GM10248 (cell line): ENCODE data around the gene ZSCAN9.

Source experiments
- CTCF ChIA-PET: fragments of 300-600 bp; sonication (Branson Sonifier 250); formaldehyde crosslinking; extraction: SDS; loops from one replicate; lab custom pipeline; 2021; ENCODE audit warnings: antibody characterized with exemption; lab: Yijun Ruan, JAX
- POLR2A ChIA-PET: fragments of 350-650 bp; sonication (Branson Sonifier 250); formaldehyde crosslinking; extraction: SDS; loops from one replicate; lab custom pipeline; 2020; ENCODE audit warnings: antibody characterized with exemption; lab: Yijun Ruan, JAX
- DNase-seq: peaks from one replicate; pipeline ENCODE4 v3.0.0; 2012; ENCODE audit errors: extremely low spot score
- TF ChIP-seq, protein P1 (sequence below): IDR thresholded peaks from 2 replicates; pipeline ENCODE4 v1.5.1; 2012; ENCODE audit warnings: mild to moderate bottlenecking, low read depth; ENCODE audit errors: extremely low read depth, missing control alignments, control extremely low read depth

The ZSCAN9 gene

DNA sequence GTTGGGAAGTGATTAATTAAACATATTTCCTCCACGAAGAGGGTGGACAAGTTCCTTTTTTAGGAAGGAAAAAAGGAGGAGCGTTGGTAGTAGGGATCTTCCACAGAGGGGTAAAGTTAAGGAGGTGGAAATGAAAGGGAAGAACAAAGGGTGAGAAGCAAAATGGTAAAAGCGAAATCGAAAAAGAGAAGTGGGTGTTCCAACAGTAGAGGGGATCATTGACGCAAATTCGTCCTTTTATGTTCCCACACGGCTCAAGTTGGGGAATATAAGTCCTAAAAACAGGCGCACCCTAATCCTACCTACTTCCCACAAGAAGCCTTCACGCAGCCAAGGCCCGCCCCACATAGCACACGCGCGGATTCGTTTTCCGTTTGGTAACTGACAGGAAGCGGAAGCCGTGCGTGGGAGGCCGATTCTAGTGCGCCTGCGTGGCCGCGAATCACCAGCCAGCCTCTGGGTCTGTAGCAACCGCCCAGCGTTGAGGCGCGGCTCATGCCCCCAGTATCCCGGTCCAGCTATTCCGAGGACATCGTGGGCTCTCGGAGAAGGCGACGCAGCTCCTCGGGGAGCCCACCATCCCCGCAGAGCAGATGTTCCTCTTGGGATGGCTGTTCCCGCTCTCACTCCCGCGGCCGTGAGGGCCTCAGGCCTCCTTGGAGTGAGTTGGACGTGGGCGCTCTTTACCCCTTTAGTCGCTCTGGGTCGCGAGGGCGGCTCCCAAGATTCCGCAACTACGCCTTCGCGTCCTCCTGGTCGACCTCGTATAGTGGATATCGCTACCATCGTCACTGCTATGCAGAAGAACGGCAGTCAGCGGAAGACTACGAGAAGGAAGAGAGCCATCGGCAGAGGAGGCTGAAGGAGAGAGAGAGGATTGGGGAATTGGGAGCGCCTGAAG lies 34.1 kb downstream of the ZSCAN9 start, which contains the start of gene NKAPL:
NKAPL (plus strand) TSS at position 421 of the 901 bp plus-strand sequence; CDS start at position 496, 75 bp downstream.
- CTCF ChIA-PET: no interaction called here
- TF ChIP-seq, protein P1, sequence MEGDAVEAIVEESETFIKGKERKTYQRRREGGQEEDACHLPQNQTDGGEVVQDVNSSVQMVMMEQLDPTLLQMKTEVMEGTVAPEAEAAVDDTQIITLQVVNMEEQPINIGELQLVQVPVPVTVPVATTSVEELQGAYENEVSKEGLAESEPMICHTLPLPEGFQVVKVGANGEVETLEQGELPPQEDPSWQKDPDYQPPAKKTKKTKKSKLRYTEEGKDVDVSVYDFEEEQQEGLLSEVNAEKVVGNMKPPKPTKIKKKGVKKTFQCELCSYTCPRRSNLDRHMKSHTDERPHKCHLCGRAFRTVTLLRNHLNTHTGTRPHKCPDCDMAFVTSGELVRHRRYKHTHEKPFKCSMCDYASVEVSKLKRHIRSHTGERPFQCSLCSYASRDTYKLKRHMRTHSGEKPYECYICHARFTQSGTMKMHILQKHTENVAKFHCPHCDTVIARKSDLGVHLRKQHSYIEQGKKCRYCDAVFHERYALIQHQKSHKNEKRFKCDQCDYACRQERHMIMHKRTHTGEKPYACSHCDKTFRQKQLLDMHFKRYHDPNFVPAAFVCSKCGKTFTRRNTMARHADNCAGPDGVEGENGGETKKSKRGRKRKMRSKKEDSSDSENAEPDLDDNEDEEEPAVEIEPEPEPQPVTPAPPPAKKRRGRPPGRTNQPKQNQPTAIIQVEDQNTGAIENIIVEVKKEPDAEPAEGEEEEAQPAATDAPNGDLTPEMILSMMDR: no peak

DNA sequence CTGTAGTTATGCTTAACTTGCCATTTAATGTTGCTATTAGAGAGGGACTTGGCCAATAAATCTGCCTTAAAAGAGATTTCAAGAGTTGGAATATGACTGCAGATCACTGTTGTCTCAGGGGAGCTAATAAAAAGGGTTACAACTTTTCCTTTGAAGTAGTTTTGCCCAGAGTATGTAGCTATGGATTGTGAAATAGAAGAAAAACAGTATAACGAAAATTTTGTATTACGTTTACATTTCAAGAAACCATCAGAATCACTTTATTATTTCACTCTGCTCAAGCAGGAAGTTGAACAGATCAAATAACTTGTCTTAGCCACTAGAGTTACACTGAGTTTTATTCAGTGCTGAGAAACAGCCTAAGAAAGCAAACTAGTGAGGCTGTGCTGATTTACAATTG lies 38.8 kb downstream of the ZSCAN9 start:
- TF ChIP-seq, protein P1: no peak
- DNase-seq: no peak
- POLR2A ChIA-PET: no interaction called here
- CTCF ChIA-PET: interaction anchor here (1.0 to 2.5 kb wide), 3 partner anchors 17 to 92 kb away, joined by 3 to 8 read pairs (median 4); no protein-coding TSS in a partner anchor

More for the DNA sequence above, 34.1 kb downstream of the ZSCAN9 start, which contains the start of gene NKAPL:
- POLR2A ChIA-PET: no interaction called here
- peak; percentile 70 for DNase-seq

DNA sequence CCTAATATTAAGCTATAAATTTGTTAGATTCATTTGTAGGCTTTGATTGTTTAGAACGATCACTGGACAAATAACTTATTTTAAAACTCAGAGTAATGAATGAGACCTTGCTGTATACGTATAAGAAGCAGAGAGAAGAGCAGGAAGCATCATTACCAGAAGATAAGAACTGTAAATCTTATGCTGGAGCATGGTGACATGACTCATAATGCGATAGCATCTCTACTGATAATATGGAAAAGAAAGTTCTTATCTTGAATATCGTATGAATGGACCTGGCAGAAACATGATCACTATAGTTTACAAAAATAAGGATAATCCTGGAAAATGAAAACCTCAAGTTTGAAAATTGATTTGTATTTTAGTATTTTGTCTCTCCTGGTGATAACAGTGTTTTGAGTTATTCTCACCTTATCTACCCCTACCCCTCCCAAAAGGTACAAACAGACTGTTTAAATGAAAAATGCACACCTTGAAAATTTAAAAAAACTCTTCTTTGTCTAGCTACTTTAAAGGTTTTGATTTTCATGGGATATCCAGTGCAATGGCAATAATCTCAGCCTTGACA lies 39.8 kb downstream of the ZSCAN9 start:
- ChIA-PET CTCF (interaction anchor here (2.5 kb wide), 1 partner anchor 91 kb away, joined by 8 read pairs; no protein-coding TSS in a partner anchor), POLR2A (no interaction called here)
- DNase-seq: no peak
- TF ChIP-seq, protein P1: no peak

DNA sequence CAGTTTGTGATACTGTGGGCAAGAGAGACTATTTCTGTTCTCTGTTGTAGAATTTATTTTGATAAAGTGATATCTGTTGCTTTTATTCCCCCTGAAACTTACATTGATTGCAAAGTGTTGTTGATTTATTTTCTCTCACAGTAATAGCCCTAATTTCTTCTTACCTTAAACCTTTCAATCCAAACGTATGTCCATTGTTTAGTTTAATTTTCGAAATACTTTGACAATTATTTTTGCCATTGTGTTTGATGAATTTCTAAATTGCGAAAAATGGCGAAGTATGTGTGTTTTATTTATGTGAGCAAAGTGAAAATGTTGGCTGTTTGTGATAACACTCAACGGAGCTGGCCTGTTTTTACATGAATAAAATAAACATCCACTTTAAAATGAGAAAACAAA lies 41.5 kb downstream of the ZSCAN9 start:
- CTCF ChIA-PET: interaction anchor here (1.2 to 2.9 kb wide), 4 partner anchors 14 to 90 kb away, joined by 3 to 13 read pairs (median 6); partner anchors contain the start of genes PGBD1 and ZKSCAN4
- POLR2A ChIA-PET: interaction anchor here (1.0 kb wide), 2 partner anchors 14 to 41 kb away, joined by 3 to 12 read pairs; partner anchors contain the start of genes ZKSCAN4 and ZSCAN9

DNA sequence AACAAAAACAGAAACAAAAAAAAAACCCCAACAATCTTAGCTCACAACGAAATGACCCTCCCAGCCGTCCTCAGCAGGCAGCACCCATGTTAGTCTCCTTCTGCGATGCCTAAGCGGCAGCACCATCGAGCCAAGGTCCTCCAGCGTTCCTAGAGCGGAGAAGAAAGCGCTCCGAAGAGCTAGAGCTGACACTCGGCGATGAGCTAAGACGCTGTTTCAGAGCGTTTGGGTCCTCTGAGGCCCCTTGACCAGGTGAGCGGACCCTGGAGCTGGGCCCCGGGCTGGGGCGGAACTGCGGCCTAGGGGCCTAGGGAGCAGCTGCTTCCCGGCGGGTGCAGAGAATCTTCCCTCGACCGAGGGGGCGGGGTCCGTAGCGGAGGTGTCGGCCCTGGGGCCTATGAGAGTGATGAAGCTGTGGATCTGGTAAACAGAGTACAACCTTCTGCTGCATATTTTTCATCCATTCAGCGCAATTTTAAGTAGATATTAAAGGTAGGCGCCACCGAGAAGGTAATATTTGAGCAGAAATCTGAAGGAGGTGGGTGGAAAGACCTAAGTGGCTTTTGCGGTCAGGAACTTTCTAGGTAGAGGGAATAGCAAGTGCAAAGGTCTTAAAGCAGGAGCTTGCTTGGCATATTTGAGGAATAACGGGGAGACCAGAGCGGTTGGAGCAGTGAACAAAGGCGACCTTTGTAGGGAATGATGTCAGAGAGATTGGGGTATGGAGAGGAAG lies 42.1 kb downstream of the ZSCAN9 start, which contains the start of gene ZSCAN26:
ZSCAN26 (plus strand) TSS at position 182 of the 733 bp plus-strand sequence. CDS start 4,777 bp downstream, outside the sequence.
- POLR2A ChIA-PET: interaction anchor here (0.5 to 1.0 kb wide), 4 partner anchors 14 to 393 kb away, joined by 3 to 12 read pairs (median 3); partner anchors contain the start of genes ZKSCAN4 and ZSCAN9
- peak; percentile 82 for DNase-seq
- TF ChIP-seq, protein P1: no peak
- CTCF ChIA-PET: interaction anchor here (1.2 to 2.9 kb wide), 4 partner anchors 14 to 89 kb away, joined by 3 to 13 read pairs (median 6); partner anchors contain the start of genes PGBD1 and ZKSCAN4

More for the DNA sequence above, 41.5 kb downstream of the ZSCAN9 start:
- no peak for DNase-seq
- TF ChIP-seq, protein P1: no peak
